Breast epithelium (tissue), 4 donors: ENCODE data around the gene CDKN3. TPM values are rescaled to one million over a fixed set of nuclear protein-coding genes. Genes with fewer than 3 reads are reported as not detected.
"Not testable (repeated sequence)": the region's sequence is repeated elsewhere in the genome, so short reads cannot be mapped to it uniquely, and the experiment has no call there.

ENCODE experiments used
- DNase-seq, 2 donors: peaks; one replicate each; pipeline ENCODE4 v3.0.0-alpha.2; 2019; ENCODE audit warnings: low spot score in 2 of 2
- H3K27ac ChIP-seq, 2 donors: fragments of 200-600 bp; sonication (generic) in 1 of 2; one replicate each; pipeline ENCODE4 v1.5.1; 2016 to 2019; ENCODE audit warnings: mild to moderate bottlenecking in 1 of 2
- H3K27me3 ChIP-seq, 2 donors: fragments of 200-600 bp; sonication (generic) in 1 of 2; one replicate each; pipeline versions ENCODE4 v1.5.1 to v1.6.0; 2017 to 2019; ENCODE audit warnings: control low read depth in 1 of 2, mild to moderate bottlenecking in 1 of 2
- H3K36me3 ChIP-seq: fragments of 200-600 bp; one replicate; pipeline ENCODE4 v1.5.1; 2019
- H3K4me1 ChIP-seq, 2 donors: fragments of 200-600 bp; sonication (generic); one replicate each; pipeline ENCODE4 v1.5.1; 2016 to 2019; ENCODE audit warnings: control low read depth in 1 of 2
- H3K4me3 ChIP-seq, 3 donors: fragments of 200-600 bp; sonication (generic); 1 replicate in 2 of 3; 2 replicates in 1 of 3; pipeline ENCODE4 v1.5.1; 2016 to 2019; ENCODE audit warnings: mild to moderate bottlenecking in 3 of 3, moderate library complexity in 2 of 3
- H3K9me3 ChIP-seq, 2 donors: fragments of 200-600 bp; sonication (generic) in 1 of 2; one replicate each; pipeline ENCODE4 v1.5.1; 2016 to 2019; ENCODE audit warnings: control low read depth in 1 of 2
- POLR2A ChIP-seq: fragments of 450-650 bp; IDR thresholded peaks from one replicate; pipeline ENCODE4 v1.6.1; 2016; ENCODE audit warnings: antibody characterized with exemption, mild to moderate bottlenecking, moderate library complexity
- POLR2AphosphoS5 ChIP-seq, 3 donors: sonication (generic); formaldehyde crosslinking; IDR thresholded peaks; one replicate each; pipeline ENCODE4 v1.6.1; 2017; ENCODE audit warnings: antibody characterized with exemption in 3 of 3
- intact Hi-C: fragments of 100-400 bp; cut with DNase I; formaldehyde crosslinking; loops from one replicate; pipeline ENCODE4 v1.15.1; 2023; ENCODE audit warnings: low total_unique reads
- total RNA-seq, 3 donors: library from RNA; depleted of rRNA; stranded (reverse); fragments of >200 nt; gene quantifications; one replicate each; pipeline ENCODE4 v1.1.0, GENCODE V29; 2016
- TF ChIP-seq, protein P1 (sequence below), 3 donors: fragments of 450-650 bp; IDR thresholded peaks; one replicate each; pipeline ENCODE4 v1.5.1; 2016 to 2017; ENCODE audit warnings: antibody characterized with exemption in 3 of 3, mild to moderate bottlenecking in 3 of 3, moderate library complexity in 3 of 3

CDKN3 gene
- total RNA-seq, 3 donors from 2014 or later: 2.0 to 4.3 (median 2.9) TPM

GRCh38 chr14:54383835-54384234 is 13.0 kb upstream of the CDKN3 start:
- no peaks in the 10 kb centered on the region for H3K9me3 ChIP-seq
- H3K36me3 ChIP-seq: no peaks in the 10 kb centered on the region
- intact Hi-C loops: no loop called here
- no peak for TF ChIP-seq POLR2AphosphoS5 (IDR thresholded peaks at IDR 0.05)
- TF ChIP-seq, protein P1, sequence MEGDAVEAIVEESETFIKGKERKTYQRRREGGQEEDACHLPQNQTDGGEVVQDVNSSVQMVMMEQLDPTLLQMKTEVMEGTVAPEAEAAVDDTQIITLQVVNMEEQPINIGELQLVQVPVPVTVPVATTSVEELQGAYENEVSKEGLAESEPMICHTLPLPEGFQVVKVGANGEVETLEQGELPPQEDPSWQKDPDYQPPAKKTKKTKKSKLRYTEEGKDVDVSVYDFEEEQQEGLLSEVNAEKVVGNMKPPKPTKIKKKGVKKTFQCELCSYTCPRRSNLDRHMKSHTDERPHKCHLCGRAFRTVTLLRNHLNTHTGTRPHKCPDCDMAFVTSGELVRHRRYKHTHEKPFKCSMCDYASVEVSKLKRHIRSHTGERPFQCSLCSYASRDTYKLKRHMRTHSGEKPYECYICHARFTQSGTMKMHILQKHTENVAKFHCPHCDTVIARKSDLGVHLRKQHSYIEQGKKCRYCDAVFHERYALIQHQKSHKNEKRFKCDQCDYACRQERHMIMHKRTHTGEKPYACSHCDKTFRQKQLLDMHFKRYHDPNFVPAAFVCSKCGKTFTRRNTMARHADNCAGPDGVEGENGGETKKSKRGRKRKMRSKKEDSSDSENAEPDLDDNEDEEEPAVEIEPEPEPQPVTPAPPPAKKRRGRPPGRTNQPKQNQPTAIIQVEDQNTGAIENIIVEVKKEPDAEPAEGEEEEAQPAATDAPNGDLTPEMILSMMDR (IDR thresholded peaks at IDR 0.05): no peak
- TF ChIP-seq POLR2A: no peak
- no peak overlapping the region for H3K4me3 ChIP-seq
- no peak for DNase-seq
- H3K27me3 ChIP-seq: no peaks in the 10 kb centered on the region
- H3K27ac ChIP-seq: no peak overlapping the region
- H3K4me1 ChIP-seq: no peaks in the 10 kb centered on the region

DNA sequence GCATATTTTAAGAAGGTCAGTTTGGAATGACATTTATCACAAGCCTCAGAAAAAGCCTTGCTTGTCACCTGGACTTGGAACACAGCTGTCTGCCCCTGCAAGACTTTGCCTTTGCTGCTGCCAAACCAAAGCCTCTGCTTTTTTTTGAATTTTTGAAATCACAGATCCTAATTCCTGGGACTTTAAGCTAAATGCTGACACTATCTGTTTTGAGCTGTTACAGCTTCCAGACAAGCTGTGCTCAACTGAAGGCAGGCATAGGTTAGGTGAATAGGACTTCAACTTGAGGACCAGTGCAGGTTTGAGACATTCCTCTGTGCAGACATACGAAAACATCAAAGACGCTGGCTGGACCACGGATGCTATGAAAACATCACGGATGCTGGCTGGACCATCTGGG is 11.3 kb upstream of the CDKN3 start:
- H3K36me3 ChIP-seq: no peaks in the 10 kb centered on the region
- no peaks in the 10 kb centered on the region for H3K9me3 ChIP-seq
- no peak overlapping the region for H3K4me3 ChIP-seq
- intact Hi-C loops: no loop called here
- H3K27ac ChIP-seq: no peak overlapping the region
- TF ChIP-seq, protein P1 (IDR thresholded peaks at IDR 0.05): no peak
- no peak for TF ChIP-seq POLR2A
- TF ChIP-seq POLR2AphosphoS5 (IDR thresholded peaks at IDR 0.05): no peak
- no peaks in the 10 kb centered on the region for H3K27me3 ChIP-seq
- H3K4me1 ChIP-seq: no peaks in the 10 kb centered on the region
- no peak for DNase-seq

- H3K4me3 ChIP-seq: no peak overlapping the region
- H3K4me1 ChIP-seq: no peaks in the 10 kb centered on the region
- no peak overlapping the region for H3K27ac ChIP-seq
- no peaks in the 10 kb centered on the region for H3K27me3 ChIP-seq
- TF ChIP-seq POLR2A (no peak), POLR2AphosphoS5 (IDR thresholded peaks at IDR 0.05) (no peak)
- TF ChIP-seq, protein P1 (IDR thresholded peaks at IDR 0.05): no peak
- no peaks in the 10 kb centered on the region for H3K9me3 ChIP-seq
- intact Hi-C loops: no loop called here
- no peak for DNase-seq
- H3K36me3 ChIP-seq: no peaks in the 10 kb centered on the region
Measured at GRCh38 chr14:54387328-54387727, 9.5 kb upstream of the CDKN3 start.

GRCh38 chr14:54392131-54392859 is 4.5 kb upstream of the CDKN3 start:
- H3K27ac ChIP-seq: no peak overlapping the region
- H3K27me3 ChIP-seq: no peaks in the 10 kb centered on the region
- no peak overlapping the region for H3K4me3 ChIP-seq
- no peaks in the 10 kb centered on the region for H3K9me3 ChIP-seq
- no peak for DNase-seq
- no peaks in the 10 kb centered on the region for H3K36me3 ChIP-seq
- intact Hi-C loops: no loop called here
- TF ChIP-seq POLR2AphosphoS5 (IDR thresholded peaks at IDR 0.05): no peak
- no peak for TF ChIP-seq POLR2A
- TF ChIP-seq, protein P1 (IDR thresholded peaks at IDR 0.05): no peak
- H3K4me1 ChIP-seq: no peaks in the 10 kb centered on the region

DNA sequence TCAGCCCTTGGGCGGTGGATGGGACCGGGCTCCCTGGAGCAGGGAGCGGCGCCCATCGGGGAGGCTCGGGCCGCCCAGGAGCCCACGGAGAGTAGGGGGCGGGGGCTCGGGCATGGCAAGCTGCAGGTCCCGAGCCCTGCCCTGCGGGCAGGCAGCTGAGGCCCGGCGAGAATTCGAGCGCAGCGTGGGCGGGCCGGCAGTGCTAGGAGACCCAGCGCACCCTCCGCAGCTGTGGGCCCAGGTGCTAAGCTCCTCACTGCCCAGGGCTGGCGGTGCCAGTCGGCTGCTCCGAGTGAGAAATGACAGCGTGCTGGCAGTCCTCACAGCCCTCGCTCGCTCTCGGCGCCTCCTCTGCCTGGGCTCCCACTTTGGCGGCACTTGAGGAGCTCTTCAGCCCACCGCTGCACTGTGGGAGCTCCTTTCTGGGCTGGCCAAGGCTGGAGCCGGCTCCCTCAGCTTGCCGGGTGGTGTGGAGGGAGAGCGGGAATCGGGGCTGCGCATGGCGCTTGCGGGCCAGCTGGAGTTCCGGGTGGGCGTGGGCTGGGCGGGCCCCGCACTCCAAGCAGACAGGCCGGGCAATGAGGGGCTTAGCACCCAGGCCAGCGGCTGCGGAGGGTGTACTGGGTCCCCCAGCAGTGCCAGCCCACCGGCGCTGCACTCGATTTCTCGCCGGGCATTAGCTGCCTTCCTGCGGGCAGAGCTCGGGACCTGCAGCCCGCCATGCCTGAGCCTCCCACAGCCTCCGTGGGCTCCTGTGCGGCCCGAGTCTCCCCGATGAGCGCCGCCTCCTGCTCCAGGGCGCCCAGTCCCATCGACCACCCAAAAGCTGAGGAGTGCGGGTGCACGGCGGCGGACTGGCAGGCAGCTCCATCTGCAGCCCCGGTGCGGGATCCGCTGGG is 3.6 kb upstream of the CDKN3 start:
- H3K36me3 ChIP-seq, H3K9me3 ChIP-seq, H3K27ac ChIP-seq, H3K27me3 ChIP-seq, H3K4me1 ChIP-seq, intact Hi-C loops, H3K4me3 ChIP-seq, DNase-seq: not testable (repeated sequence)
